Measurements from ENCODE around the gene CAMTA1. TPM values are rescaled to one million over a fixed set of nuclear protein-coding genes. Genes with fewer than 3 reads are reported as not detected.

Gene CAMTA1
- total RNA-seq, 4 donors from 2014 or later, result 57.4 to 88.3 (median 62.1) TPM

- no peaks in the 10 kb centered on the region for H3K9me3 ChIP-seq
- H3K4me3 ChIP-seq, result no peak overlapping the region
- H3K36me3 ChIP-seq, result no peaks in the 10 kb centered on the region
- DNase-seq, result no peak
- TF ChIP-seq, protein P1, sequence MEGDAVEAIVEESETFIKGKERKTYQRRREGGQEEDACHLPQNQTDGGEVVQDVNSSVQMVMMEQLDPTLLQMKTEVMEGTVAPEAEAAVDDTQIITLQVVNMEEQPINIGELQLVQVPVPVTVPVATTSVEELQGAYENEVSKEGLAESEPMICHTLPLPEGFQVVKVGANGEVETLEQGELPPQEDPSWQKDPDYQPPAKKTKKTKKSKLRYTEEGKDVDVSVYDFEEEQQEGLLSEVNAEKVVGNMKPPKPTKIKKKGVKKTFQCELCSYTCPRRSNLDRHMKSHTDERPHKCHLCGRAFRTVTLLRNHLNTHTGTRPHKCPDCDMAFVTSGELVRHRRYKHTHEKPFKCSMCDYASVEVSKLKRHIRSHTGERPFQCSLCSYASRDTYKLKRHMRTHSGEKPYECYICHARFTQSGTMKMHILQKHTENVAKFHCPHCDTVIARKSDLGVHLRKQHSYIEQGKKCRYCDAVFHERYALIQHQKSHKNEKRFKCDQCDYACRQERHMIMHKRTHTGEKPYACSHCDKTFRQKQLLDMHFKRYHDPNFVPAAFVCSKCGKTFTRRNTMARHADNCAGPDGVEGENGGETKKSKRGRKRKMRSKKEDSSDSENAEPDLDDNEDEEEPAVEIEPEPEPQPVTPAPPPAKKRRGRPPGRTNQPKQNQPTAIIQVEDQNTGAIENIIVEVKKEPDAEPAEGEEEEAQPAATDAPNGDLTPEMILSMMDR (IDR thresholded peaks at IDR 0.05), result no peak
- TF ChIP-seq POLR2A (IDR thresholded peaks at IDR 0.05), result no peak
- no peaks in the 10 kb centered on the region for H3K27me3 ChIP-seq
- H3K27ac ChIP-seq, result no peak overlapping the region
- no peaks in the 10 kb centered on the region for H3K4me1 ChIP-seq
Measured at GRCh38 chr1:6866825-6867224, 81.6 kb downstream of the CAMTA1 start.

DNA sequence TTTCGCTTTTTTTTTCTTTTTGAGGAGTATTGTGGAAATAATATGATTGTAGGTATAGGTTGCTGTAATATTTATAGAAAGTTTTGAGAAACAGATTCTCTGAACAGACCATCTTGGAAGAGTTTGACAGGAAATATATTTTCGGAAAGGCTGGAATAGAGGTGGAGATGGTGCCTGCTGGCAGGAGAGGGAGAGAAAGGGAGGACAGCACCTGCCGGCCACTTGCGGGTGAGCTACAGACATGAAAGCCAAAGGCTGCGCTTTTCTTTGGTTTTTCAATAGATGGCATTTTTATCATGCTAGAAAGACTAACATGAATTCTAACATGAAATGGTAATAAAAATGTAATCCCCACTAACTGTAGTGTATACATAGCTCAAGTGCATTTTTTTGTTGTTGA, 82.1 kb downstream of the CAMTA1 start:
- Histone ChIP-seq H3K4me3 (no peak overlapping the region), H3K36me3 (no peaks in the 10 kb centered on the region), H3K27me3 (no peaks in the 10 kb centered on the region), H3K9me3 (no peaks in the 10 kb centered on the region), H3K4me1 (no peaks in the 10 kb centered on the region), H3K27ac (no peak overlapping the region)
- DNase-seq, result no peak
- TF ChIP-seq, protein P1 (IDR thresholded peaks at IDR 0.05), result no peak
- no peak for TF ChIP-seq POLR2A (IDR thresholded peaks at IDR 0.05)

DNA sequence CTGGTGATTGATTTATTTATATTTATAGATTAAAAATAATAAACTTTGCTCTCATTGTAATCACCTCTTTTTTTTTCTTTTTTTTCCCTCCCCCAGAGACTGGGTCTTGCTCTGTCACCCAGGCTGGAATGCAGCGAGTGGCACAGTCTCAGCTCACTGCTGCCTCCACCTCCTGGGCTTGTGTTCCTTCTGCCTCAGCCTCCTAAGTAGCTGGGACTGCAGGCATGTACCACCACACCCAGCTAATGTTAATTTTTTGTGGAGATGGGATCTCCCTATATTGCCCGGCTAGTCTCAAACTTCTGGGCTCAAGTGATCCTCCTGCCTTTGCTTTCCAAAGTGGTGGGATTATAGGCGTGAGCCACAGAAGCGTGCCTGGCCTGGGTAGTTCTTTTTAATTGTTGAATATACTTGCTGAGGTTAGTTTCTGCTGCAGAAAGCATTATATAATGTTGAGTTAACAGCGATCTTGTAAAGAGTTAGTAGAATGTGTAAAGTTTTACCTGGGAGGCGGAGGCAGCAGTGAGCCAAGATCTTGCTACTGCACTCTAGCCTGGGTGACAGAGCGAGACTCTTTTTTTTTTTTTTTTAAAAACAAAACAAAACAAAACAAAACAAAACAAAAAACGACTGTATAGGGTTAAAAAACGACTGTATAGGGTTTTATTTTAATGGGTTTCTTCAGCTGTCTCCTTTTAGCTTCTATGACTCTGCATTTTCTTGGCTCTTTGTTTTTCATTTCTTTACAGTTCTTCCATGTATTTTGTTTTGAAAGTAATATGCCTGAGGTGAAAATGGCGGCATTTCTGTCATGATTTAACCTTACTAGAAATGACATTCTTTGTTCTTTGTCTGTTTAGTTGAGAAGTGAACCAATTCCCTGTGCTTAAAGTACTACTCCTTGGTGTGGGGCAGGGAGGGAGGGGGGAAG, 82.7 kb downstream of the CAMTA1 start:
- no peaks in the 10 kb centered on the region for H3K9me3 ChIP-seq
- no peak overlapping the region for H3K4me3 ChIP-seq
- H3K27ac ChIP-seq, result no peak overlapping the region
- no peaks in the 10 kb centered on the region for H3K27me3 ChIP-seq
- no peaks in the 10 kb centered on the region for H3K4me1 ChIP-seq
- no peak for DNase-seq
- H3K36me3 ChIP-seq, result no peaks in the 10 kb centered on the region
- no peak for TF ChIP-seq POLR2A (IDR thresholded peaks at IDR 0.05)
- TF ChIP-seq, protein P1 (IDR thresholded peaks at IDR 0.05), result no peak

- H3K27me3 ChIP-seq, result no peaks in the 10 kb centered on the region
- no peak for TF ChIP-seq POLR2A (IDR thresholded peaks at IDR 0.05)
- TF ChIP-seq, protein P1 (IDR thresholded peaks at IDR 0.05), result no peak
- no peak overlapping the region for H3K27ac ChIP-seq
- H3K9me3 ChIP-seq, result no peaks in the 10 kb centered on the region
- H3K4me1 ChIP-seq, result no peaks in the 10 kb centered on the region
- H3K4me3 ChIP-seq, result no peak overlapping the region
- no peak for DNase-seq
- no peaks in the 10 kb centered on the region for H3K36me3 ChIP-seq
Measured at GRCh38 chr1:6868660-6869380, 83.6 kb downstream of the CAMTA1 start.

DNA sequence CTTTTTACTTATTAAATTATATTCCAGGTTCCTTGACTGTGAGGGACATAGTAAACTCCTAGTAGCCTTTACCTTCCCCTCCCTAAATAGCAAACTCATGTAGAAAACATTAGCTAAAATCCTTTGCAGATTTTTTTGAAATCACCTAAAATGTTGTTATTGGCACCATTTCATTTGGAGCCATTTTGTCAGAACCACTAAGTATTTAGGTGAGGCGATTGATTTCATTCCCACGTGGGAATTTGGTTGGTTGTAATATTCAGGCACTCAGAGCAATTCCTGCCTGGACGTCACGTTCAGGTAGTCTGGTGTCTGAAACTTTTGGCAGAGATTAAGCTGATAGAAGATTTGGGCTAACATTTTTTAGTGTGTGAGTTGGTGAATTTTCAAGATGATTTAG, 84.3 kb downstream of the CAMTA1 start:
- no peak for DNase-seq
- peaks cover 0 to 7% (median 0%) of the 10 kb centered on the region in 3 donors for H3K36me3 ChIP-seq
- H3K27ac ChIP-seq, result no peak overlapping the region
- H3K4me3 ChIP-seq, result no peak overlapping the region
- TF ChIP-seq, protein P1 (IDR thresholded peaks at IDR 0.05), result no peak
- TF ChIP-seq POLR2A (IDR thresholded peaks at IDR 0.05), result no peak
- no peaks in the 10 kb centered on the region for H3K9me3 ChIP-seq
- no peaks in the 10 kb centered on the region for H3K4me1 ChIP-seq
- H3K27me3 ChIP-seq, result no peaks in the 10 kb centered on the region
